Activated naive CD4-positive, alpha-beta T cell treated with anti-CD3 and anti-CD28 coated beads, Interleukin-2, amount 50 U/mL, for 72 hours (primary cell): ENCODE measurements around the gene AURKB. TPM values are rescaled to one million over a fixed set of nuclear protein-coding genes. Genes with fewer than 3 reads are reported as not detected.
A peak's percentile ranks its signal among the peaks of the same experiment; 100 is the strongest.
"Not testable (repeated sequence)": the region's sequence is repeated elsewhere in the genome, so short reads cannot be mapped to it uniquely, and the experiment has no call there.

Source experiments
- ATAC-seq, 2 donors: fragments of 150-1000 bp; cut with Tn5 transposase; 2 replicates each; pipeline ENCODE4 v1.10.0; 2021; ENCODE audit warnings: mild to moderate bottlenecking in 2 of 2, moderate library complexity in 2 of 2
- DNase-seq, 2 donors: peaks; one replicate each; pipeline ENCODE4 v3.0.0; 2021 to 2022; ENCODE audit warnings: low spot score in 2 of 2
- H3K27ac Mint-ChIP-seq, 2 donors: one replicate each; pipeline ENCODE4 v1.8.0; 2022; ENCODE audit warnings: mild to moderate bottlenecking in 2 of 2, mixed read lengths in 2 of 2
- H3K36me3 Mint-ChIP-seq, 2 donors: one replicate each; pipeline ENCODE4 v1.8.0; 2022; ENCODE audit warnings: mixed read lengths in 2 of 2
- H3K9me3 Mint-ChIP-seq, 2 donors: one replicate each; pipeline ENCODE4 v1.8.0; 2022; ENCODE audit warnings: mixed read lengths in 2 of 2
- total RNA-seq, 2 donors: library from RNA; stranded (reverse); gene quantifications; one replicate each; pipeline ENCODE4 v1.2.3, GENCODE V29; 2022

AURKB gene
- total RNA-seq, 2 donors from 2014 or later, result 169 to 319 TPM

GRCh38 chr17:8234361-8235270 is 24.2 kb upstream of the AURKB start:
- ATAC-seq (no peak), DNase-seq (no peak)
- Mint-ChIP-seq H3K27ac (peak overlapping the region; percentile 40 to 94), H3K9me3 (no peaks in the 10 kb centered on the region), H3K36me3 (peaks cover 11 to 21% of the 10 kb centered on the region in 2 donors)

- Mint-ChIP-seq H3K27ac (no peak overlapping the region), H3K9me3 (no peaks in the 10 kb centered on the region), H3K36me3 (peaks cover 13 to 25% of the 10 kb centered on the region in 2 donors)
- ATAC-seq (no peak), DNase-seq (no peak)
Observed at GRCh38 chr17:8231701-8232100, 21.3 kb upstream of the AURKB start.

- Mint-ChIP-seq H3K27ac (peak overlapping the region; percentile 92 to 96), H3K9me3 (no peaks in the 10 kb centered on the region), H3K36me3 (peaks cover 13 to 26% of the 10 kb centered on the region in 2 donors)
- DNase-seq, result no peak
- no peak for ATAC-seq
Observed at GRCh38 chr17:8227238-8227581, 16.8 kb upstream of the AURKB start.

GRCh38 chr17:8226536-8227237 is 16.3 kb upstream of the AURKB start:
- Mint-ChIP-seq H3K36me3 (peaks cover 13 to 28% of the 10 kb centered on the region in 2 donors), H3K27ac (peak overlapping the region; percentile 92 to 96), H3K9me3 (no peaks in the 10 kb centered on the region)
- DNase-seq (peak; percentile 42 to 69), ATAC-seq (peak in 1 of 2 donors; percentile 3)

GRCh38 chr17:8225813-8226535 is 15.6 kb upstream of the AURKB start:
- peak; percentile 9 to 25 for ATAC-seq
- no peaks in the 10 kb centered on the region for H3K9me3 Mint-ChIP-seq
- H3K36me3 Mint-ChIP-seq, result peaks cover 13 to 34% of the 10 kb centered on the region in 2 donors
- peak overlapping the region; percentile 92 to 96 for H3K27ac Mint-ChIP-seq
- DNase-seq, result peak; percentile 75 to 77

- ATAC-seq (no peak), DNase-seq (no peak)
- Mint-ChIP-seq H3K36me3 (peaks cover 13 to 38% of the 10 kb centered on the region in 2 donors), H3K9me3 (no peaks in the 10 kb centered on the region), H3K27ac (peak overlapping the region in 1 of 2 donors; percentile 98)
Observed at GRCh38 chr17:8224891-8225812, 14.8 kb upstream of the AURKB start.

GRCh38 chr17:8223356-8224126 is 13.2 kb upstream of the AURKB start:
- ATAC-seq (peak; percentile 10 to 13), DNase-seq (peak; percentile 65 to 77)
- Mint-ChIP-seq H3K36me3 (peaks cover 13 to 33% of the 10 kb centered on the region in 2 donors), H3K9me3 (no peaks in the 10 kb centered on the region), H3K27ac (peak overlapping the region; percentile 98 to 100)

- ATAC-seq (peak; percentile 47 to 54), DNase-seq (peak; percentile 88 to 93)
- Mint-ChIP-seq H3K27ac (peak overlapping the region; percentile 98 to 100), H3K36me3 (peaks cover 11 to 33% of the 10 kb centered on the region in 2 donors), H3K9me3 (no peaks in the 10 kb centered on the region)
Observed at GRCh38 chr17:8222630-8223355, 12.4 kb upstream of the AURKB start.

- DNase-seq (no peak), ATAC-seq (peak; percentile 53 to 55)
- H3K9me3 Mint-ChIP-seq, result no peaks in the 10 kb centered on the region
- H3K36me3 Mint-ChIP-seq, result peaks cover 6 to 33% of the 10 kb centered on the region in 2 donors
- H3K27ac Mint-ChIP-seq, result peak overlapping the region; percentile 98 to 100
Observed at GRCh38 chr17:8222380-8222629, 11.9 kb upstream of the AURKB start.

- Mint-ChIP-seq H3K36me3 (peaks cover 1 to 28% of the 10 kb centered on the region in 2 donors), H3K9me3 (no peaks in the 10 kb centered on the region), H3K27ac (peak overlapping the region; percentile 98 to 100)
- ATAC-seq (peak; percentile 59 to 65), DNase-seq (peak; percentile 73 to 95)
Observed at GRCh38 chr17:8221663-8222379, 11.4 kb upstream of the AURKB start.

- peak; percentile 23 to 41 for ATAC-seq
- peak overlapping the region; percentile 98 to 100 for H3K27ac Mint-ChIP-seq
- peaks cover 0 to 23% of the 10 kb centered on the region in 2 donors for H3K36me3 Mint-ChIP-seq
- no peaks in the 10 kb centered on the region for H3K9me3 Mint-ChIP-seq
- DNase-seq, result peak; percentile 92
Observed at GRCh38 chr17:8220783-8221662, 10.6 kb upstream of the AURKB start.

- H3K27ac Mint-ChIP-seq, result not testable (repeated sequence)
Observed at GRCh38 chr17:8214000-8214399, 3.6 kb upstream of the AURKB start.

GRCh38 chr17:8212312-8213180 is 2.2 kb upstream of the AURKB start:
- Mint-ChIP-seq H3K9me3 (no peaks in the 10 kb centered on the region), H3K36me3 (peaks cover 20 to 22% of the 10 kb centered on the region in 2 donors), H3K27ac (no peak overlapping the region)
- no peak for DNase-seq
- no peak for ATAC-seq

More at GRCh38 chr17:8214000-8214399, 3.6 kb upstream of the AURKB start:
- ATAC-seq, DNase-seq, H3K9me3 Mint-ChIP-seq: not testable (repeated sequence)
- H3K36me3 Mint-ChIP-seq, result peaks cover 16 to 17% of the 10 kb centered on the region in 2 donors
